Naive thymus-derived CD4-positive, alpha-beta T cell (primary cell): Measurements from ENCODE around the gene OSGIN1. TPM values are rescaled to one million over a fixed set of nuclear protein-coding genes. Genes with fewer than 3 reads are reported as not detected.

Experiments
- ATAC-seq: fragments of 150-1000 bp; cut with Tn5 transposase; 2 replicates; pipeline ENCODE4 v1.10.0; 2021; ENCODE audit warnings: mild to moderate bottlenecking, moderate library complexity
- CTCF ChIA-PET: fragments of 350-600 bp; sonication (Branson Sonifier 250); formaldehyde crosslinking; loops from one replicate; lab custom pipeline; 2021; ENCODE audit warnings: antibody characterized with exemption; lab: Charles Lee
- POLR2A ChIA-PET: fragments of 350-600 bp; sonication (Branson Sonifier 250); formaldehyde crosslinking; loops from one replicate; lab custom pipeline; 2021; ENCODE audit warnings: antibody characterized with exemption, inconsistent platforms; lab: Charles Lee
- DNase-seq, 9 donors: peaks; one replicate each; pipeline versions ENCODE4 v3.0.0 to v3.0.0-alpha.2; 2020 to 2022; ENCODE audit warnings: mixed read lengths in 1 of 9
- H3K27ac ChIP-seq: one replicate; pipeline ENCODE4 v1.7.0; 2013; ENCODE audit warnings: mild to moderate bottlenecking, low read depth, low read length, moderate library complexity
- H3K27me3 ChIP-seq, 2 donors: one replicate each; pipeline ENCODE4 v1.7.0; 2013; ENCODE audit warnings: low read length in 2 of 2, mild to moderate bottlenecking in 2 of 2, moderate library complexity in 2 of 2; ENCODE audit not compliant: control insufficient read depth in 2 of 2, insufficient read depth in 2 of 2
- H3K36me3 ChIP-seq, 3 experiments: 1 replicate in 2 of 3; 2 replicates in 1 of 3; pipeline ENCODE4 v1.7.0; 2013; ENCODE audit warnings: low read length in 3 of 3, mild to moderate bottlenecking in 3 of 3, moderate library complexity in 1 of 3; ENCODE audit not compliant: insufficient read depth in 3 of 3, control insufficient read depth in 2 of 3
- H3K4me1 ChIP-seq, 2 donors: one replicate each; pipeline ENCODE4 v1.7.0; 2013; ENCODE audit warnings: low read length in 2 of 2, mild to moderate bottlenecking in 2 of 2, moderate library complexity in 1 of 2; ENCODE audit not compliant: control insufficient read depth in 2 of 2, insufficient read depth in 2 of 2
- H3K4me3 ChIP-seq: 2 replicates; pipeline ENCODE4 v1.7.0; 2013; ENCODE audit warnings: mild to moderate bottlenecking, low read length
- H3K9me3 ChIP-seq, 3 experiments: 1 replicate in 2 of 3; 2 replicates in 1 of 3; pipeline ENCODE4 v1.7.0; 2013; ENCODE audit warnings: low read length in 3 of 3; ENCODE audit not compliant: control insufficient read depth in 2 of 3
- H3K27ac Mint-ChIP-seq, 9 donors: one replicate each; pipeline ENCODE4 v1.8.0; 2020 to 2022; ENCODE audit warnings: mixed read lengths in 9 of 9, mild to moderate bottlenecking in 8 of 9, moderate library complexity in 5 of 9, inconsistent platforms in 2 of 9
- H3K27me3 Mint-ChIP-seq, 5 donors: one replicate each; pipeline ENCODE4 v1.8.0; 2021 to 2022; ENCODE audit warnings: mixed read lengths in 5 of 5, mild to moderate bottlenecking in 1 of 5
- H3K36me3 Mint-ChIP-seq, 5 donors: one replicate each; pipeline ENCODE4 v1.8.0; 2020 to 2022; ENCODE audit warnings: mixed read lengths in 5 of 5, mild to moderate bottlenecking in 3 of 5, inconsistent platforms in 1 of 5
- H3K4me1 Mint-ChIP-seq, 7 donors: one replicate each; pipeline ENCODE4 v1.8.0; 2020 to 2022; ENCODE audit warnings: mixed read lengths in 7 of 7, mild to moderate bottlenecking in 3 of 7, inconsistent platforms in 1 of 7
- H3K4me3 Mint-ChIP-seq, 10 donors: one replicate each; pipeline ENCODE4 v1.8.0; 2020 to 2022; ENCODE audit warnings: mild to moderate bottlenecking in 10 of 10, mixed read lengths in 10 of 10, moderate library complexity in 6 of 10, inconsistent platforms in 2 of 10
- H3K9me3 Mint-ChIP-seq, 11 donors: one replicate each; pipeline ENCODE4 v1.8.0; 2020 to 2022; ENCODE audit warnings: mixed read lengths in 11 of 11, mild to moderate bottlenecking in 4 of 11, inconsistent platforms in 1 of 11, moderate library complexity in 1 of 11
- intact Hi-C, 2 donors: fragments of 100-400 bp; cut with micrococcal nuclease; formaldehyde crosslinking; loops; one replicate each; pipeline ENCODE4 v1.15.1; 2023
- polyA plus RNA-seq, 2 donors: library from polyadenylated mRNA; unstranded; fragments of 300-500 nt; fragmentation: Illumina TruSeq; gene quantifications; one replicate each; pipeline ENCODE4 v1.2.3, GENCODE V29; 2021
- total RNA-seq, 6 experiments: library from RNA in 5 of 6; stranded (reverse) in 5 of 6; gene quantifications; 1 replicate in 5 of 6; 2 replicates in 1 of 6; pipeline ENCODE4 v1.2.3 and lab custom pipeline; 2021 to 2026

Gene OSGIN1
- total and polyA plus RNA-seq, 7 experiments from 2014 or later = 0.34 to 8.4 (median 1.1) TPM; not detected in 1

DNA sequence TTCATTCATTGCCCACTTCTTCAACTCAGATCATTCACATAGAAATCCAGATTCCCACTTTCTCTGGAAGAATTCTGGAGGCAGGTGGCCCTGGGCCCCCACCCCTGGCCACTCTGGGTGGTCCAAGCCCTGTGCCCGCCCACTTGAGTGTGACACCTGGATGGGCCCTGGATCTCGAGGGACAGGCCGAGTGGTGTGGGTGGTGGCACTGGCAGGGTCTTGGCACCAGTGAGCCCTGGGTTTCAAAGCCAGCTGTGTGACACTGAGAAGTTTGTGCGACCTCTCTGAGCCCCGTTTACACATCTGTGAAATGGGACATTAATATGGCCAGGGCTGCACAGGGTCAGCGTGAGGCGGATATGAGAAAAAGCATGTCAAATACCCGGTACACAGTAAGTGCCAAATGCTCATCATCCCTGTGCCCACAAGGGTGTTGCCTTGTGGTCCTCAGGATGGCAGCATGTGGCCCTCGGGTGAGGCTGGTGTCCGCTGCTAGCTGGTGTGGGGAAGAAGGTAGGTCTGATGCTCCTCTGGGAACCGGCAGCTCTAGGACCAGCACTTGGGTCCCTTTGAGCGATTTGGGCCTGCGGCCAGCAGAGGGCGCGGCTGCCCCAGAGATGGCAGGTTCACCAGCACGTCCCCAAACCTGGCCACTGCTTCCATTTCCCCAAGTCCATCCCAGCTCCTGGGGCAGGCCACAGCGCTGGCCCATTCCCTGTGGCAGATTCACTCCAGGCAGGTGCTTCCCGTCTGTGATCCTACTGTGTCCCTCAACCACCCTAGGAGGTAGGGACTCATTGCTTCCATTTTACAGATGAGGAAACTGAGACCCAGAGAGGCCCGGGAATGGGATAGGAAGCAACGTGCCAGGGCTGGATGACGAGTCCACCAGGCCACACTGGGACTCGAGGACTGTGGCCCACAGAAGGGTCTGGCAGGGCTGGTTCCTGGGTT lies 3.6 kb downstream of the OSGIN1 start:
- no peaks in the 10 kb centered on the region for H3K9me3 Mint-ChIP-seq
- peaks cover 0 to 12% (median 9%) of the 10 kb centered on the region in 7 donors for H3K4me1 Mint-ChIP-seq
- Histone ChIP-seq H3K9me3 (no peaks in the 10 kb centered on the region), H3K4me1 (peaks cover 0 to 14% of the 10 kb centered on the region in 2 donors), H3K4me3 (no peak overlapping the region), H3K27me3 (peaks cover 0 to 6% of the 10 kb centered on the region in 2 donors), H3K27ac (no peak overlapping the region), H3K36me3 (no peaks in the 10 kb centered on the region)
- ATAC-seq (peak; percentile 55), DNase-seq (peak; percentile 24 to 79 (median 56))
- no peak overlapping the region for H3K27ac Mint-ChIP-seq
- POLR2A ChIA-PET = no interaction called here
- peaks cover 7 to 36% (median 17%) of the 10 kb centered on the region in 5 donors for H3K27me3 Mint-ChIP-seq
- CTCF ChIA-PET = interaction anchor here (1.2 to 1.9 kb wide), 2 partner anchors 9 to 219 kb away, joined by 3 to 10 read pairs; no protein-coding TSS in a partner anchor
- no peak overlapping the region for H3K4me3 Mint-ChIP-seq
- peaks cover 0 to 8% (median 0%) of the 10 kb centered on the region in 5 donors for H3K36me3 Mint-ChIP-seq
- intact Hi-C loops = loop anchor here (1.0 to 10.0 kb wide), 4 partner anchors 108 to 550 kb away; no protein-coding TSS in a partner anchor

- Mint-ChIP-seq H3K4me3 (no peak overlapping the region), H3K9me3 (no peaks in the 10 kb centered on the region), H3K27me3 (peaks cover 7 to 33% (median 17%) of the 10 kb centered on the region in 5 donors), H3K4me1 (peaks cover 0 to 12% (median 9%) of the 10 kb centered on the region in 7 donors), H3K27ac (no peak overlapping the region), H3K36me3 (peaks cover 0 to 8% (median 0%) of the 10 kb centered on the region in 5 donors)
- intact Hi-C loops = loop anchor here (2.0 to 10.0 kb wide), 3 partner anchors 107 to 549 kb away; no protein-coding TSS in a partner anchor
- DNase-seq (no peak), ATAC-seq (no peak)
- Histone ChIP-seq H3K27me3 (peaks cover 0 to 6% of the 10 kb centered on the region in 2 donors), H3K9me3 (no peaks in the 10 kb centered on the region), H3K36me3 (no peaks in the 10 kb centered on the region), H3K4me1 (peaks cover 0 to 14% of the 10 kb centered on the region in 2 donors), H3K4me3 (no peak overlapping the region), H3K27ac (no peak overlapping the region)
- ChIA-PET CTCF (interaction anchor here (0.7 to 1.9 kb wide), 2 partner anchors 109 to 218 kb away, joined by 4 to 10 read pairs; no protein-coding TSS in a partner anchor), POLR2A (no interaction called here)
Observed at GRCh38 chr16:83957296-83957855, 4.3 kb downstream of the OSGIN1 start.

- Mint-ChIP-seq H3K27ac (no peak overlapping the region), H3K4me1 (peaks cover 0 to 9% (median 6%) of the 10 kb centered on the region in 7 donors), H3K9me3 (no peaks in the 10 kb centered on the region), H3K4me3 (no peak overlapping the region), H3K27me3 (peaks cover 7 to 30% (median 14%) of the 10 kb centered on the region in 5 donors), H3K36me3 (peaks cover 0 to 8% (median 0%) of the 10 kb centered on the region in 5 donors)
- POLR2A ChIA-PET = no interaction called here
- DNase-seq (no peak), ATAC-seq (no peak)
- intact Hi-C loops = loop anchor here in 1 of 2 donors (10.0 kb wide), 1 partner anchor 107 kb away; no protein-coding TSS in a partner anchor
- Histone ChIP-seq H3K27me3 (peaks cover 0 to 6% of the 10 kb centered on the region in 2 donors), H3K4me1 (peaks cover 0 to 9% of the 10 kb centered on the region in 2 donors), H3K36me3 (no peaks in the 10 kb centered on the region), H3K27ac (no peak overlapping the region), H3K4me3 (no peak overlapping the region), H3K9me3 (no peaks in the 10 kb centered on the region)
- CTCF ChIA-PET = interaction anchor here (0.7 to 1.9 kb wide), 2 partner anchors 108 to 217 kb away, joined by 4 to 10 read pairs; no protein-coding TSS in a partner anchor
Observed at GRCh38 chr16:83958137-83958845, 5.3 kb downstream of the OSGIN1 start.

GRCh38 chr16:83958846-83959565 lies 6.0 kb downstream of the OSGIN1 start:
- intact Hi-C loops = loop anchor here in 1 of 2 donors (10.0 kb wide), 1 partner anchor 106 kb away; no protein-coding TSS in a partner anchor
- H3K4me3 Mint-ChIP-seq = no peak overlapping the region
- Histone ChIP-seq H3K27ac (no peak overlapping the region), H3K27me3 (peaks cover 0 to 4% of the 10 kb centered on the region in 2 donors), H3K4me3 (no peak overlapping the region), H3K4me1 (peaks cover 0 to 1% of the 10 kb centered on the region in 2 donors), H3K9me3 (no peaks in the 10 kb centered on the region), H3K36me3 (no peaks in the 10 kb centered on the region)
- H3K9me3 Mint-ChIP-seq = no peaks in the 10 kb centered on the region
- peaks cover 0 to 6% (median 4%) of the 10 kb centered on the region in 7 donors for H3K4me1 Mint-ChIP-seq
- peaks cover 5 to 27% (median 11%) of the 10 kb centered on the region in 5 donors for H3K27me3 Mint-ChIP-seq
- DNase-seq (no peak), ATAC-seq (no peak)
- ChIA-PET CTCF (no interaction called here), POLR2A (no interaction called here)
- no peak overlapping the region for H3K27ac Mint-ChIP-seq
- H3K36me3 Mint-ChIP-seq = peaks cover 0 to 8% (median 0%) of the 10 kb centered on the region in 5 donors

DNA sequence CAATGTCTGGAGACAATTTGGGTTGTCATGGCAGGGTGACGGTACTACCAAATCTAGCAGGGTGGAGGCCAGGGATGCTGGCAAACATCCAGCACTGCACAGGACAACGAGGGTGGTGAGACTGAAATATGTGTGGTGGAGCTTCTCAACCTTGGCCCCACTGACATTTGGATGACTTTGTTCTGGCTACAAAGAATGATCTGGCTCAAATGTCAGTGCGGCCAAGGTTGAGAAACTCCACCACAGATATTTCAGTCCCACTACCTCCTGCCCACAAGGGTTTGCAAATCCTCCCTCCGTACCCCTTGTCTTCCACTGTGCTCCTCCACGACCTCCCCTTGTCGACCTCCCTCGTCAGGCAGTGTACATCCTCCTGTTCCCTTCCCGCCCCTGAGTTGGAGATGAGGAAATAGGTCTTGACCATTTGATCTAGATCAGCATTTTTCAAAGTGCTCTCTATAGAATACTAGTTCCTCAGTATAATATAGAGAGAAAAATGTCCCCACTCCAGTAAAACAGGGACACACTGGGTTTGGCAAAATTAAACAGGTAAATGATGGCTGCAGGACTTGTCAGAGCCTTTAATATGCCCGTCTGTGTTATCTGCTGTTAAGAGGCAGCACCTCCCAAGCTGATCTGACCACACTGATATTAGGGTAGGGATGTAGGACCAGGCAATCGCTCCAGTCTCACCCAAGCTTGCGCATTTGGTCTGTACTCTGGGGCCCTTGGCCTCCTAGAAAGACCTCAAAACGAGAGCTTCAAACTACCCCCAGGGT lies 6.8 kb downstream of the OSGIN1 start:
- no peak overlapping the region for H3K4me3 ChIP-seq
- no peak overlapping the region for H3K27ac ChIP-seq
- peaks cover 0 to 3% (median 0%) of the 10 kb centered on the region in 11 donors for H3K9me3 Mint-ChIP-seq
- H3K27me3 ChIP-seq = no peaks in the 10 kb centered on the region
- CTCF ChIA-PET = no interaction called here
- no peak for ATAC-seq
- H3K27me3 Mint-ChIP-seq = peaks cover 0 to 18% (median 3%) of the 10 kb centered on the region in 5 donors
- H3K27ac Mint-ChIP-seq = no peak overlapping the region
- no peaks in the 10 kb centered on the region for H3K36me3 ChIP-seq
- H3K4me1 Mint-ChIP-seq = no peaks in the 10 kb centered on the region
- no peak overlapping the region for H3K4me3 Mint-ChIP-seq
- no peaks in the 10 kb centered on the region for H3K4me1 ChIP-seq
- POLR2A ChIA-PET = no interaction called here
- intact Hi-C loops = loop anchor here in 1 of 2 donors (10.0 kb wide), 1 partner anchor 105 kb away; no protein-coding TSS in a partner anchor
- no peak for DNase-seq
- H3K36me3 Mint-ChIP-seq = peaks cover 0 to 8% (median 0%) of the 10 kb centered on the region in 5 donors
- no peaks in the 10 kb centered on the region for H3K9me3 ChIP-seq
